GM18511 (cell line): ENCODE measurements around the gene RSRC1.
"Not testable (repeated sequence)": the region's sequence is repeated elsewhere in the genome, so short reads cannot be mapped to it uniquely, and the experiment has no call there.

ENCODE experiments used
- ATAC-seq: cut with Tn5 transposase; IDR thresholded peaks from one replicate; pipeline ENCODE4 v1.9.1; 2021; ENCODE audit warnings: mild to moderate bottlenecking, moderate library complexity; ENCODE audit not compliant: unreplicated experiment

Gene RSRC1

DNA sequence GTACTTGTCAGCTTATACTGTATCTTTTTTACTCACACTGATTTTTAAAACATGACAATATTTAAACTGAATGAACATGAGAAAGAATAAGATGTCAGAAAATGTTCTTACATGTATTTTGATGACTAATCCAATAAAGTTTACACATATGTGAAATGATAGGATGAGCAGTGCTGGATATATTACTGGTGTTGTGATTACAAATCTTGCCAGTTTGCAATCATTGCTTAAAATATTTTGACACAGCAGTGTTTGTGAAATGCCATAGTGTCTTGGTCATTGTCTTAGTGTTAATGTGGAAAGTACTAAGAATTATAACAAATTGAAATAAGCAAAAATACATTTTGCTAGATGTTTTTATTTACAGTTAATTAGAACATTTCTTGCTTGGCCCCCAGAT is 342.4 kb downstream of the RSRC1 start:
- no peak for ATAC-seq

DNA sequence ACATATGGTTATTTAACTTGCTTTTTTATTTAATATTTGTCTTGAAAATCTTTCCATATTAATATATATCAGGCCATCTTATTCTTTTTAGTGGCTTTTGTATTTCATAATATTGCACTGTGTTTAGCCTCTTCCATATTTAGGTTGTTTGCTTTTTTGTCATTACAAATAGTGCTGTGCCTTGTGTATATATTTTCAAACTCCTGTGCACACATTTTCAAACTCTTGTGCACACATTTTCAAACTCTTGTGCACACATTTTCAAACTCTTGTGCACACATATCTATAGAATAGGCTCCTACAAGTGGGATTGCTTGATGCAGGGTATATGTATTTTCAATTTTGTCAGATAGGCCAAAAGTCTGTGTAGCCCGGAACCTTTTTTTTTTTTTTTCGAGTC is 343.1 kb downstream of the RSRC1 start:
- no peak for ATAC-seq

DNA sequence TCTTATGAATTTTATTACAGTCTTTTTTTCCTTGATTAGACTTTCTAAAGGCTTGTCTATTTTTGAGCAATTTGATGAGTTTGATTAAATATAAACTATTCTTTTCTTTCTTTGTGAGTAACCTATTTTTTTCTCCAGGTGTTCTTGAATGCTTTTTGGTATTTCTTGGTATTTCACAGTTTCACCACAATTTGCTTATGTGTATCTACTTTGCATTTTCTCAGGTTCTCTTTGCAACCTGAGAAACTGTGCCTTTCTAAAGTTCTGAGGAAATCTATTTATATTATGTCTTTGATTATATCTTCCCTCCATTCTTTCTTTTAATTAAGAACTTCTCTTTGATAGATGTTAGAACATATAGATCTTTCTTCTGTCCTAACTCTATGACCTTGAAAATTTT is 344.0 kb downstream of the RSRC1 start:
- peak; percentile 68 for ATAC-seq

DNA sequence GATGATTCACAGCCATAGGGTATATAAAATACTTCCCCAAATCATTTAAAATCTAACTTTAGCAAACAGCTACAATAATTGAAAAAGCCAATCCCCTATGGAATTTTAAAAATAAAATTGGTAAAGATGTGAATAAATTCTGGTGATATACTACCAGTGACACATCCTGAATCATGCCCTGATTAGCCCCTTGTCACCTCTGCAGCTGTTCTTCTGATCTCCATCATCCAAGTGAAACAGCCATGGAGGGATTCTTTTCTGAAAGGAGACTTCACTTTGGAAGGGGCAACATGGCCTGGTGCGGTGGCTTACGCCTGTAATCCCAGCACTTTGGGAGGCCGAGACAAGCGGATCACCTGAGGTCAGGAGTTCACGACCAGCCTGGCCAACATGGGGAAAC is 345.5 kb downstream of the RSRC1 start:
- no peak for ATAC-seq

DNA sequence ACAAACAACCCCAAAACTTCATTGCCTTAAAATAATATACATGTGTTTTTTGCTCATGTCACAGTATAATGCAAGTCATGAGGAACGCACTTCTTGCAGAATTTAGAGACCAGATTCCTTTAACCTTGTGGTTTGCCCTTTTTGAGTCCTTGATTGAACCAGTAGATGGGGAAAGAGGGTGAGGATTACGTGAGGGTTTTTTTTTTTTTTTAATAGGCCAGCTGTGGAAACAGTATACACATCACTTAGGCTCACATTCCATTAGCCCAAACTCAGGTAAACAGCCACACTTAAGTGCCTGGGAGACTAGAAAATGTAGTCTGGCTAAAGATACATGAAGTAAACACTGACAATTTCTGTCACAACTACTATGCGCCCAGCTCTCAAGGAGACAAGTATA is 346.2 kb downstream of the RSRC1 start:
- no peak for ATAC-seq

DNA sequence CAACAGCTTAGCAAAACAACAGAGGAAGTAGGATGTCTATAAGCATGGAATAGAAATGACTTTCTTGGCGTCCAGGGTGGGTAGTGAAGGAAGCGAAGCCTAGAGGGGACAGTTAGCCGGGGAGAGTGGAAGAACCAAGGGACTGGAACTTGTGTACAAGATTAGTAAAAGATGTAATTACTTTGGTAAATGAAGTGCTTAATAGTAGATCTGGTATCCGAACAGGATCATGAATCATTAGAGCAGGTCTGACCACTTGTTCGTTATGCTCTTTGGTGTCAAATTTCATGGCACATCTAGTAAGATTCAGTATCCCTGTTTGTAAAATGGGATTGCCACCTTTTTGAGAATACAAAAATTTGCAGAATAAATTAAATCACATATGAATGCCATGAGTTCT is 348.6 kb downstream of the RSRC1 start:
- no peak for ATAC-seq

DNA sequence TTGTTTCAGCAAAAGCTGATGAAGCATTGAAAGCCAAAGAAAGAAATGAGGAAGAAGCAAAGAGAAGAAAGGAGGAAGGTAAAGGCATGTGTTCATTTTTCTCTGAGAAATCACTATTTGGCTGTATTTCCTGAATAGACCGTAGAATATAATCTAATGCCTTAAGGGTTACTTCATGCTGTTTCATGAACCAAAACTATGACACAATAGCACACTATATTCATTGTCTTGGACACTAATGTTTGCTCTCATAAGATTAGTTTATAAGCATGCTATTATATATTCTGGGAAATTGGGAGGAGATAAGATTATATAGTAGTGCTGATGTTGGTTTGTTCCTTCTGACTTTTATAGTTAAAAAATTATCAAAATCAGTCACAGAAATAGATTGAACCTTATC is 351.0 kb downstream of the RSRC1 start:
- no peak for ATAC-seq

DNA sequence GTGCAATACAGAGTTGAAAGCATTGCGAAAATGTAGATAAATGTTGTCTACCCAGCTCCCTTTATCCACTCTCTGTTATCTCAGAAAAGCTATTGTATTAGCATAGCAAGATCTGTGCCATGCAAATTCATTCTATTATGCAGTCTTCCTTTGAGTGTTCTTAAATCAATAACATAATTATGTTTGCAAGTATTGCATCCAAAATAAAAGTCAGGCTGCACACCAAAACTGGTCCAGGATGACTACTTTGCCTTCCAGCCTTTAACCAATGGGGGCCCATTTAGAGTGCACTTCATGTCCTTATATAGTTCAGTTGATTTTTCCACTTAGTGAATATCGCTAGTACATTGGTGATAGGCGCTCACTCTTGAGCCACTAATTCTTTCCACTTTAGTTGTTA is 353.7 kb downstream of the RSRC1 start:
- no peak for ATAC-seq

DNA sequence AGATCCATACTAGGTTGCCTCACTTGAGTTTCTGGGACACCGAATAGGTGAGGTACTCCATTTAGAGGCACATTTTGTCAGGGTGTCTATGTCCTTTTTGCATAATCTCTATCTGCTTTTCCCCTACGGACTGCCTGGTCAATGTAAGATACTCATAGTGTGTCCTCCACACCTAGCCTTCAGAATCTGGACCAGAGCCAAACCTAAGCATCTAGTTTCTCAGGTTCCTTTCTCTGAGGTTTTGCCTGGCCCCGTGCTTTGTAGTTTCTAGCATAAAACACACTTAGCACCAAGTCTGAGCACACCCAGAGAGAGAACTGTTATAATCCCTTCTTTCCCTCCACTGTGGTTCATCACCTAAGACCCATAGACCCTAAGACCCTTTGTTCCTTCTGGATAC is 355.2 kb downstream of the RSRC1 start:
- peak; percentile 88 for ATAC-seq

DNA sequence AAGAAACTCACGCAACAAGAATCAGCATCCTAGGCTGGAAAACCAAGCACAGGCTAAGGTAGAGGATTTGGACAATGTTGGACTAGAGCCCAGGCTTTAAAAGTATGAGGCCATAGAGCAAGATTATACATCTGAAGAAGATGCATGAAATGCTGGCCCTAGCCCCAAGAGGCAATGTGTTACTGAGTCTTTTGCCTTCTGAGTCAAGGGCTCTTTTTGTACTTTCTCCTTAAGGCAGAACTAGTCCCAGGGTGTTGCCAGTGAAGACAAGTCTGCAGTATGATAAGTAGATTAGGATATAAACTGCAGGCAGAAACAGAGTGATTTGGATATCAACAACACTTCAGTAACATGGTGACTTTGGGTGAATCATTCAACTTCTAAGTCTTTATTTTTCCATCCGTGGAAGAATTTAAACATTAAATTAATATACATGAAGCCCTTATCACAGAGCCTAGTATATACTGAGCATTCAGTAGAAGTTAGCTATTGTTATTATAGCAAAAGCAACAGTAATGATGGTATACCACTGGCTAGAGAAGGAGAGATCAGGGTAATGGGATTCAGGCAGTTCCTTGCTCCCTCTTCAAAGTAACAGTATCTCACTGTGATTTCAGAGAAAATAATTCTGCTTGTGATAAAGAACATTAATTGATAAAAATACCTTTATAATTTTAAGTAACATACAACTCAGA is 361.2 kb downstream of the RSRC1 start:
- no peak for ATAC-seq

DNA sequence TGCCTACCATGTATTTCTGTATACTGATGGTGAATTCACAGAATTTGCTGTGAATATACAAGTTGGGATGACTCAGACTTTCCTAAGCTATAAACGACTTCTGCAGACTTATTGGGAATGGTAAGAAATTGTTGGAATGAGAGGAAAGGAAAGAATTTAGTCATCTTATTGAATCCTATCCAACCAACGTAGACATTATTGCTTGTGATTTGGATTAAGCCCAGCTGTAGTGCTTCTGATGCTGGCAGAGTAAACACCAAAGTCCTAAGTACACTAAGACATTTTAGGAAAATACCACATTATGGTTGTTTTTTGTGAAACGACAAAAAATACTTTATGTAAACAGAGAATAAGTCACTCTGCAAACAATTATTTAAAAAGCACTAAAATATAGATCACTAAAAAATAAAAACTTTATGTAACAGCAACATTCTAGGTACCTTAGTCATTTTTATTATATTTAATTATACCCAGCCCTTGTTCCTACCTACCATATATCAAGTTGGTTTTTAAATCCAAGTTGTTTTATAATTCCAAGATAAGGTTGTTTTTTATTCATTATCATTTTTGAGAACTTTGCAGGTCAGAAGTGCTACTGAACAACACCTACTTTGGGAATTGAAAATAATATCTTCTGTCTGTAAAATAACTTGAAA is 361.9 kb downstream of the RSRC1 start:
- ATAC-seq, result no peak

DNA sequence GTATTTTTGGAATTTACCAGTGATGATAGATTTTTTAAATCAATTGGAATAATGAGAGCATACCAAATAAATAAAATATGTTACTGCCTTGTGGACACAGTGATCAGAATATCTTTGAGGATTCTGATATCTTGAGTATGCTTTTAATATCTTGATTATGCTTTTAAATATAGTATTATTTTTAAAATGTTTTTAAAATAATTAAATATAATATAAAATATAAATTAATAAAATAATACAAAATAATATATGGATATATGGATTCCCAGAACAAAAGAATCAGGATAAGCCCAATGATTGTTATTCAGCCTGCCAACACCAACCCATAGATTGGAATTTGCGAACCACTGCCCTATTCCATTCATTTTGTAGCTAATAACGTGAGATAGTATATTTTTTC is 369.2 kb downstream of the RSRC1 start:
- no peak for ATAC-seq

DNA sequence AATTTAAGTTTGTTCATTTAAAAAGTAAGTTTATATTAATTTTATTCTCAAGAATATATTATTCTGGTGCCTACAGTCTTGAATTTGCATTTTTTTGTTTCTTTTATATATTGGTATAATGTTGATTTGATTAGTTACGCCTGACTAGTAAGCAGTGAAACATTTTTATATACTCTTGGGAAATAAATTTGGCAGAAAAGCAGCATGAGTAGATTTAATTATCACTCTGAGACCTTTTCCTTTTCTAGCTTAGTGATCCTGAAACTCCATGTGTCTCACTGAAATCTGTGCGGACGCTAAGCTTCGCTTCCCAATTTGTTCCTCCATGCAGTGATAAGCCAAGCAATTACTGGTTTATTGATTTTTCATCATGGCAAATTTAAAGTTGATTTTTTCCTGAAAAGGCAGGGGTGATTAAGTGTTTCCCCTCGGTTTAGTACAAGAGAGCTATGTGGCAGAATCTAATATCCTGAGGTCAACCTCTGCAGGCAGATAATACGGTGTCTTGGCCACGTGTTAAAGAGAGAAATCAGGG is 373.9 kb downstream of the RSRC1 start:
- no peak for ATAC-seq

DNA sequence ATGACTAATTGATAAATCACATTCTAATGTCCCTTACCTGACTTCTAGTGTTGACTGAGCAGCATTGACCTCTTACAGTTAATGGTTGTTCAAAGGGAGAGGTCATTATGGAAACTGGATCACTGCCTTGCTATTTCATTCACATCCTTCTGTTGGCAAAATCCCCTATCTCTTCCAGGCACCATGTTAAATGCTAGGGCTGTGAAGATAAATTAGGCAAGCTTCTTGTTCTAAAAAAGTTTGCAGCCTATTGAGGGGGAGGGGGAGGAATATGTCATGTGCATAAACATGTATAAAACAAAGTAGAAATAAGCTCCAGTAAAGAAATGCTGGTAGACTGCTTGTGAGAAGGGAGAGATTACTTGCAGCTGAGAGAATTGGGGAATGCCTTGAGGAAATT is 376.3 kb downstream of the RSRC1 start:
- no peak for ATAC-seq

DNA sequence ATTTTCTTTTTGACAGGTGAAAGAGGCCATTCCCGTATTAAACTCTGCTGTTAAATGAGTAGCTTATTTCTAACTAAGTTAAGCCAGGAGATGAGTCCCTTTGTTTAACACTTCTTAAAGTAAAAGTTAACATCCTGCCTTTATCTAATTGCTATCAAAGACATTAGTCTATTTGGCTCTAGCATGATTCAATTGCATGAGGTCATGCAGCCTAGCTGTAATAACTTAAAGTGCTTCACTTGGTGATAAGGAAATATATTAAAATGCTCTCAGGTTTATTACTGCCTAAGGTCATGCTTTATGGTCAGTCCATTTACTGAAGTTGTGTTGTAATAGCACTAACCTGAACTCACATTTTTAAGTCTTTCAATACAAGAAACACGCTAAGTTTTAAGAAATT is 378.8 kb downstream of the RSRC1 start:
- no peak for ATAC-seq

DNA sequence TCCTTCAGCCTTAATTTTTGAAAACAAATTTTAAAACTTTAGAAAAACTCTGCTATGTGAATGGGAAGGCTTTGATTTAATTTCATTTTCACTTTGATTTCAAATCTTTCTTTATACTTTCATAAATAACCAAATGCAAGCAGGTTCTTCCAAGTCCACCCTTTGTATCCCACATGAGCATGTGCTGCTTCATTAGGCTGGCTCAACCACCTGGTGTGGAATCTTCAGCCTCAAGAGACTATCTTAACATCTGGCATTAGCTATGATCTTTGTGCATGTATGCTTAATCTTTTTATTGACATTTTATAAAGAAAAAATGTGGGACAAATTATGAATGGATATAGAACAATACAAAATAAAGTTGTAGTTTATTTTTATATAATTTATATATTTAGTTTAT is 379.3 kb downstream of the RSRC1 start:
- ATAC-seq, result no peak

DNA sequence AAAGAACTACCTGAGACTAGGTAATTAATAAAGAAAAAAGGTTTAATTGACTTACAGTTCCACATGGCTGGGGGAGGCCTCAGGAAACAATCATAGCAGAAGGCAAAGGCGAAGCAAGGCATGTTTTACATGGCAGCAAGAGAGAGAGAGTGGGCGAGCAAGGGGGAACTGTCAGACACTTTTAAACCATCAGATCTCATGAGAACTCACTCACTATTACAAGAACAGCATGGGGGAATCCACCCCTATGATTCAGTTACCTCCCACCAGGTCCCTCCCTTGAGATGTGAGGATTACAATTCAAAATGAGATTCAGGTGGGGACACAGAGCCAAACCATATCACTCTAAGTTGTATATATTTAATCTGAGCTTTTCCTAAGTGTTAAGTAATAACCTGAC is 382.1 kb downstream of the RSRC1 start:
- ATAC-seq, result no peak

DNA sequence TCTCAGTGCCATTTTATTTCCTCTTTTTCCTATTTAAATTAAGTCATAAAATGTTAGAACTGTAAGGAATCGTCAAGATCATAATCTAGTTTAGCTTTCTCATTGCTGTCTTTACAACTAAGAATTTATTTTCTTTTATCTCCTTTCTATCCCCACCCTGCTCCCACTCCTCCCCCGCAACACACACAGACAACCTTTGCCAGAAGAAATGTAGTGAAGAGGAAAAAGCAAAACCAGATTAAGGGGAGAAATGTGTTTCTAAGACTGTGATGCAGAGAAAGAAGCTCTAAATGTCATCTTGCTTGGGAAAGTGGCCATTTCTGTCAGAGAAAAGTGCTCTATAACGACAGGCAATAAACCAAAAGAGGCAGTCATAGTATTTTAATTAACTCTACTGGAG is 382.8 kb downstream of the RSRC1 start:
- no peak for ATAC-seq

DNA sequence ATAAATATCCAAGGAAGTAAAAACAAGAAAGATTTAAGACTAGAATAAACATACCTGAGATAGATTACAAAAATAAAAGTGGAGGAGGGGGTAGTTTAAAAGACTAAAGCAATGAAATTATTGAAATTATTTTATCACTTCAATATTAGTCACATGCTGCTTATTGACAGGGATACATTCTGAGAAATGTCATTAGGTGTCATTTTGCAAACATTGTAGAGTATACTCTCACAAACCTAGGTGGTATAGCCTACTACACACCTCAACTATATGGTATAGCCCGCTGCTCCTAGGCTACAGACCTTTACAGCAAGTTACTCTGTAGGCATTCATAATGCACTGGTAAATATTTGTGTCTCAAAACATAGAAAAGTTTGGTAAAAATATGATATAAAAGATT is 384.0 kb downstream of the RSRC1 start:
- no peak for ATAC-seq

DNA sequence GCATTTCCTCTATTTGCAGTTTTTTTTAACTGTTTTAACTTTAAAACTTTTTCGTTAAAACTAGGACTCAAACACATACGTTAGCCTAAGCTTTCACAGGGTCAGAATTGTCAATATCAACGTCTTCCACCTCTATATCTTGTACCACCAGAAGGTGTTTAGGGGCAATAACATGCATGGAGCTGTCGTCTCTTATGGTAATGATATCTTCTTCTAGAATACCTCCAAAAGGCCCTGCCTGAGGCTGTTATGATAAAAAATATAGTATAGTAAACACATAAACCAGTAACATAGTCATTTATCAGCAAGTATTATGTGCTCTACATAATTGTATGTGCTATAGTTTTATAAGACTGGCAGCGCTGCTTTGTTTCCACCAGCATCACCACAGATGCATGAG is 384.8 kb downstream of the RSRC1 start:
- ATAC-seq, result no peak

DNA sequence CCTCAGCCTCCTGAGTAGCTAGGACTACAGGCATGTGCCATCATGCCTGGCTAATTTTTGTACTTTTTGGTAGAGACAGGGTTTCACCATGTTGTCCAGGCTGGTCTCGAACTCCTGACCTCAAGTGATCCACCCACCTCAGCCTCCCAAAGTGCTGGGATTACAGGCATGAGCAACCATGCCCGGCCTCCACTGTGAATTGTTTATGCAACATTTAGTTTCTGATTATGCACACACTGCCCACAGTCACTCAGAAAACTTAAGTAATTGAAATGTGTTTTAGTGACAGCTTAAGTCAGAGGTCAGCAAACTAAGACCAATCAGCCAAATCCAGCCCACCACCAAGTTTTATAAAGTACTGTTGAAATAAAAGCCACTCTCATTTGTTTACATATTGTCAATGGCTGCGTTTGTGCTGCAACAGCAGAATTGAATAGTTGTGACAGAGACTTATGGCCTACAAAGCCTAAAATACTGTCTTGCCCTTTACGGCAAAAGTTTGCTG is 385.6 kb downstream of the RSRC1 start:
- not testable (repeated sequence) for ATAC-seq

DNA sequence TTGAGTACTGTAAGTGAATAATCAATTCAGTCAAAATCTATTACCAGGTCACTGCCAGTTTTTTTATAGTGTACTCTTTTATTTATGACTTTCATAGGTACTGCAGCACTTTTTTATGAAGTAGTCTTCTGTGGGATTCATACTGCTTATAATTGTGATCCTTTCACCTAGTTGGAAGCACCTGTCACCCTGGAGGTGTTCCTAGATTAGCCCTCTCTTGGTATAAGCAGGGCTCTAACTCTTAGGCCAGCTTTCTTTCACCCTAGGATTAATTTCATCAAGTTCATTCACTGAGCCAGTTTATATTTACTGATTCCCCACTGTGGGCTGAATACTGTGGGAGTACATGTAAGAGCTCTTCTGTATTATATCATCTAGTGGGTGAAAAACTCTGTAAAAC is 395.2 kb downstream of the RSRC1 start:
- no peak for ATAC-seq

DNA sequence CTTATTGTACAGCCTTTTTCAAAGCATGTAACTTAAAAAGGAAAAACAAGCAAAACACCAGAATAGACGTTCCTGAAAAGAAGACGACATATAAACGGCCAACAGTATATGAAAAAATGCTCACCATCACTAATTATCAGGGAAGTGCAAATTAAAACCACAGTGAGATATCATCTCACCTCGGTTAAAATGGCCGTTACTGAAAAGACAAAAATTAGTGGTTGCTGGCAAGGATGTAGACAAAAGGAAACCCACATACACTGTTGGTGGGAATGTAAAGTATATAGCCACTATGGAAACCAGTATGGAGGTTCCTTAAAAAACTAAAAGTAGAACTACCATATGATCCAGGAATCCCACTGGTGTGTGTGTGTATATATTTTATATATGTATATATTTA is 396.6 kb downstream of the RSRC1 start:
- ATAC-seq, result no peak
